Neural crest cell (in vitro differentiated cells): ENCODE results near the gene MYH9. TPM values are rescaled to one million over a fixed set of nuclear protein-coding genes. Genes with fewer than 3 reads are reported as not detected.

Experiments used
- DNase-seq: peaks from one replicate; pipeline ENCODE4 v3.0.0; 2021; ENCODE audit warnings: low read depth, mixed read lengths, low spot score
- H3K27ac Mint-ChIP-seq: one replicate; pipeline ENCODE4 v1.8.0; 2021; ENCODE audit warnings: mild to moderate bottlenecking, mixed read lengths; ENCODE audit not compliant: unreplicated experiment
- H3K27me3 Mint-ChIP-seq: 2 replicates; pipeline ENCODE4 v1.8.0; 2021; ENCODE audit warnings: low read depth, mild to moderate bottlenecking, mixed read lengths
- H3K36me3 Mint-ChIP-seq: 2 replicates; pipeline ENCODE4 v1.8.0; 2021; ENCODE audit warnings: low read depth, mild to moderate bottlenecking, mixed read lengths
- H3K4me1 Mint-ChIP-seq: 2 replicates; pipeline ENCODE4 v1.8.0; 2021; ENCODE audit warnings: mixed read lengths
- H3K4me3 Mint-ChIP-seq: one replicate; pipeline ENCODE4 v1.8.0; 2021; ENCODE audit warnings: mild to moderate bottlenecking, mixed read lengths
- H3K9me3 Mint-ChIP-seq: 2 replicates; pipeline ENCODE4 v1.8.0; 2021; ENCODE audit warnings: mixed read lengths
- CTCF ChIP-seq: fragments of 200-600 bp; sonication (generic); conservative IDR thresholded peaks from 2 replicates; pipeline ENCODE4 v1.5.0; 2021; ENCODE audit warnings: antibody characterized with exemption, mild to moderate bottlenecking
- total RNA-seq: library from RNA; stranded (reverse); gene quantifications from 2 replicates; pipeline ENCODE4 v1.2.1, GENCODE V29; 2021

MYH9 gene
- total RNA-seq, 1 donor from 2014 or later: 160 TPM

GRCh38 chr22:36297568-36297967 lies 90.2 kb downstream of the MYH9 start:
- H3K4me3 Mint-ChIP-seq: no peak overlapping the region
- no peak for TF ChIP-seq CTCF
- H3K9me3 Mint-ChIP-seq: no peaks in the 10 kb centered on the region
- no peak for DNase-seq
- H3K27ac Mint-ChIP-seq: no peak overlapping the region
- no peaks in the 10 kb centered on the region for H3K27me3 Mint-ChIP-seq
- H3K4me1 Mint-ChIP-seq: no peaks in the 10 kb centered on the region
- peaks cover 31% of the 10 kb centered on the region for H3K36me3 Mint-ChIP-seq

- DNase-seq: no peak
- Mint-ChIP-seq H3K27me3 (no peaks in the 10 kb centered on the region), H3K27ac (no peak overlapping the region), H3K4me1 (no peaks in the 10 kb centered on the region), H3K4me3 (no peak overlapping the region), H3K9me3 (no peaks in the 10 kb centered on the region), H3K36me3 (peaks cover 36% of the 10 kb centered on the region)
- no peak for TF ChIP-seq CTCF
These were observed 91.1 kb downstream of the MYH9 start for GRCh38 chr22:36296690-36297089.

GRCh38 chr22:36295247-36295646 lies 92.5 kb downstream of the MYH9 start:
- Mint-ChIP-seq H3K4me3 (no peak overlapping the region), H3K4me1 (no peaks in the 10 kb centered on the region), H3K9me3 (no peaks in the 10 kb centered on the region), H3K27me3 (no peaks in the 10 kb centered on the region), H3K27ac (no peak overlapping the region), H3K36me3 (peaks cover 37% of the 10 kb centered on the region)
- no peak for TF ChIP-seq CTCF
- DNase-seq: no peak

- no peak for TF ChIP-seq CTCF
- Mint-ChIP-seq H3K4me3 (no peak overlapping the region), H3K36me3 (peaks cover 40% of the 10 kb centered on the region)
These were observed 93.0 kb downstream of the MYH9 start for GRCh38 chr22:36294801-36295200.

GRCh38 chr22:36294293-36294620 lies 93.5 kb downstream of the MYH9 start:
- Mint-ChIP-seq H3K36me3 (peaks cover 44% of the 10 kb centered on the region), H3K27ac (no peak overlapping the region)

More at GRCh38 chr22:36294801-36295200, 93.0 kb downstream of the MYH9 start:
- no peaks in the 10 kb centered on the region for H3K4me1 Mint-ChIP-seq
- no peaks in the 10 kb centered on the region for H3K9me3 Mint-ChIP-seq
- H3K27ac Mint-ChIP-seq: no peak overlapping the region
- no peaks in the 10 kb centered on the region for H3K27me3 Mint-ChIP-seq
- no peak for DNase-seq

More at GRCh38 chr22:36294293-36294620, 93.5 kb downstream of the MYH9 start:
- no peak for TF ChIP-seq CTCF
- no peak for DNase-seq
- Mint-ChIP-seq H3K27me3 (no peaks in the 10 kb centered on the region), H3K9me3 (no peaks in the 10 kb centered on the region), H3K4me1 (no peaks in the 10 kb centered on the region), H3K4me3 (no peak overlapping the region)
